RCC 7860 (cell line): ENCODE data around the gene SHTN1.

Source experiments
- DNase-seq: peaks from one replicate; pipeline ENCODE4 v3.0.0-alpha.2; 2015; ENCODE audit warnings: low spot score
- FAIRE-seq: peaks from 2 replicates; lab custom pipeline; 2012; peaks lifted over from hg19 to GRCh38; lab: Jason Lieb, UNC

Gene SHTN1

GRCh38 chr10:117005026-117005526, at the start of gene SHTN1:
Gene SHTN1, minus strand, starts transcription at chr10:117005187. Its CDS starts 108 bp downstream, at chr10:117005079.
- DNase-seq (peak; percentile 67), FAIRE-seq (no peak)

DNA sequence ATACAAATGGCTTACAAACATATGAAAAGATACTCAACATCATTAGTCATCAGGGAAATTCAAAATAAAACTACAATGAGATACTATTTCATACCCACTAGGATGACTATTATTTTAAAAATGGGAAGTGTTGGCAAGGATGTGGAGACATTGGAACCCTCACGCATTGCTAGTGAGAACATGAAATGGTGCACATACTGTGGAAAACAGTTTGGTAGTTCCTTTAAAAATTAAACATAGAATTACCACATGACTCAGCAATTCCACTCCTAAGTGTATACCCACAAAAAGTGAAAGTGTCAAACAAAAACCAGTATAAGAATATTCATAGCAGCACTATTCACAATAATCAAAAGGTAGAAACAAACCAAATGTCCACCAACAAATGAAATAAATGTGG, 48.5 kb upstream of the SHTN1 start:
- FAIRE-seq: no peak
- no peak for DNase-seq

- DNase-seq (no peak), FAIRE-seq (no peak)
Observed at GRCh38 chr10:117047947-117048346, 43.0 kb upstream of the SHTN1 start.

DNA sequence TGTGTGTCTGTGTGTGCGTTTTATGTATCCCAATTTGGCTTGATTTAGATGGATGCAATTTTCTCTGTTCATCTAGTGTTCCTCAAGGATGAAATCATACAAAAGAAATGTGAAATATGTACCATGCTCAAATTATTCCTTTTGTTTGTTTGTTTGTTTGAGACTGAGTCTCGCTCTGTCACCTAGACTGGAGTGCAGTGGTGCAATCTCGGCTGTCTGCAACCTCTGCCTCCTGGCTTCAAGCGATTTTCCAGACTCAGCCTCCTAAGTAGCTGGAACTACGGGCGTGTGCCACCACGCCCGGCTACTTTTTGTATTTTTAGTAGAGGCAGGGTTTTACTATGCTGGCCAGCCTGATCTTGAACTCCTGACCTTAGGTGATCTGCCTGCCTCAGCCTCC, 11.3 kb upstream of the SHTN1 start:
- DNase-seq (no peak), FAIRE-seq (no peak)

DNA sequence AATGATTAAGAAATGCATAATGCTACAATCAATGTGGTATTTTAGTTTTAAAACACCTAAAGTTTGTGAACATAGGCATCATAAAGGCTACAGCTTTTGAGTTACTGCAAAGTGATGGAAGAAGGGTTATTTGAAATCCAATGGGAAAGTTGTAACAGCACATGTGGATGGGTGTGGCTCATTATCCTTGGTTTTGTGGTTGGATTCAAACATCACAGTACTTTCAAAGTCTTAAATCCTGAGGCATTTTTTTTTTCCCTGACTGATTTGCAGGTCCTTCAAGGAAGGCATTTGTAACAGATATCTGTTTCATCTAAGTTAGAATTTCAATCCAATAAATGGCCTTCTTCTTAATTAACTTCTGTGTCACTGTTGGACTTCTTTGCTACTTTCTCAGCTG, 9.8 kb upstream of the SHTN1 start:
- FAIRE-seq: no peak
- no peak for DNase-seq

DNA sequence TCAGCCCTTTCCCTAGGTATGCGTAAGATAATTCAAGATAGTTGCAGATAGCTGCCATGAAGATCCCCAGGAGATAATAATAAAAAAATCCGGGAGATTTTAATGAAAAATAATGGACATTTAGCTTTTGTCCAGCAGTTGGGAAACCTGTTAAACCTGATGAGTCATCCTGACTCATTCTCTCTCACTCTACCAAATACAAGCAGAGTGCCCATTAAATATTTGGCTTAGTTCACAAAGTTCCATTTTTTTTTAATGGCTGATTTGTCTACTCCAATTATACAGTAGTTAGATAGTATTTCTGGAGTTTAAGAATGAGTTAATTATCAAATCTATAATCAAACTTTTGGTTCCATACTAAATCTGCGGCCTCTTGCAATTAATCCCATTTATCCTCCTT, 2.1 kb upstream of the SHTN1 start:
- FAIRE-seq: peak; percentile 95

GRCh38 chr10:117005527-117006055, 604 bp upstream of the SHTN1 start:
- FAIRE-seq (no peak), DNase-seq (peak; percentile 19)

More for the DNA sequence above, 2.1 kb upstream of the SHTN1 start:
- DNase-seq: peak; percentile 60

- no peak for FAIRE-seq
- DNase-seq: peak; percentile 50
Observed at GRCh38 chr10:117004227-117005025, 561 bp downstream of the SHTN1 start.

GRCh38 chr10:117003336-117003735, 1.7 kb downstream of the SHTN1 start:
- no peak for DNase-seq
- FAIRE-seq: no peak

DNA sequence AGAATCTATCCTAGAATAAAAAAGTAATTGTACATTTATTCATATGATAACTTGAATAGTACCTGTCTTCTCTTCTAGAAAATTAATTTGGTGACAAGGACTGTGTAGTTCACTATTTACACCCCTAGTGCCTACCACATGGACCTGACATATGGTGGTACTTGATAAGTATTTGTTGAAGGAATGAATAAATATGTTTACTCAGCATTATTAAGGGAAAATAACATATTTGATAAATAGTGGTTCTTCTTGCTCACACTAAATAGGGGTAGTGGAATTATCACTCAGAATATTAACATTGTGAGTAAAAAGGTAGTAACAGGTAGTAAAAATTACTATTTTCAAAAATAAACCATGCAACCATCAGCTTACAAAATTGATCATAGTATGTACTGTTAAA, 2.8 kb downstream of the SHTN1 start:
- FAIRE-seq (no peak), DNase-seq (no peak)

GRCh38 chr10:117001144-117001543, 3.8 kb downstream of the SHTN1 start:
- FAIRE-seq (no peak), DNase-seq (no peak)

- FAIRE-seq (no peak), DNase-seq (no peak)
Observed at GRCh38 chr10:117000580-117000979, 4.4 kb downstream of the SHTN1 start.

DNA sequence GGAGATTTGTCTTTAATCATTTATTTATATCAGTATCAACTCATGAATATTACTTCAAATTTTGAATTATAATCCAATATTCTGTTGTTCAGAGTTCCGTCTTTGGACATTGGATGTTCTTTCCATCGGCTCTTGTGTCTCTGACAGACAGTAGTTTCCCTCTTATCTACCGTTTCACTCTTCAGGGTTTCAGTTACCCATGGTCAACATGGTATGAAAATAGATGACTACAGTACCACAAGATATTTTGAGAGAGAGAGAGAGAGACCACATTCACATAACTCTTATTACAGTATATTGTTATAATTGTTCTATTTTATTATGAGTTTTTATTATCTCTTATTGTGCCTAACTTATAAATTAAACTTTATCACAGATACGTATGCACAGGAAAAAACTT, 6.8 kb downstream of the SHTN1 start:
- DNase-seq: no peak
- FAIRE-seq: no peak

GRCh38 chr10:116997015-116997414, 8.0 kb downstream of the SHTN1 start:
- DNase-seq (no peak), FAIRE-seq (no peak)

GRCh38 chr10:116995648-116996047, 9.3 kb downstream of the SHTN1 start:
- DNase-seq (no peak), FAIRE-seq (no peak)

DNA sequence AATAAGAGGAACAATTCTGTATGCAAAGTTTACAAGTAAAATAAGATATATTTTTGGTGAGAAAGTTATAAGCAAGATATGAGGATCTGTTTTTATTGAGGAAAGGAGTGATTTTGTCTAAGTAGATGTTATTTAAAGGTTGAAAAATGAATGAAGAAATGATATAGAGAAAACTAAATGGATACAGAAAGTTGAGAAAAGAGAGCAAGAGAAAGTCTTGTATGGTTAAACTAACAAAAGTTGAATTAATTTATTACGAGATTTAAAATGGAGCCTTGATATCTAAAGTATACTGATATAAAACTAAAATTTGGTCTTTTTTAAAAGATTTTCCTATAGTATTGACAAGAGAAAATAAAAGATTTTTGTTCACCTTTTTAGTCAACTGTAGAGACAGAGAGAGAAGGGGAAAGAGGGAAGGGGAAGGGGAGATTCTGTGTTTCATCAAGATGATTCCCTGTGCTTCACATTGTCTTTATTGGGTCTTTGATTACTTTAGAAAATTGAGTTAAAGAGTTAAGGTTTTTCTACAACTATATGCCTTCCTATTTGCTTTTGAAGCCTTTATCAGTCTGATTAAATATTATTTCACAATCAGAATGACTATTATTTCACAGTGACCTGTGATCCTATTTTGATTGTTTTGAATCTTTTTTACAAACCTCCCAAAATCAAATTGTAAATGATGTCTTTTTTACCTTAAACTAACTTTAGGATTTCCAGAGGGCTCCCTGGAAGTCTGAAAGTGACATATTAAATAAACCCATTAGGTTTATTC, 10.7 kb downstream of the SHTN1 start:
- peak; percentile 2 for FAIRE-seq
- no peak for DNase-seq

GRCh38 chr10:116993610-116994009, 11.4 kb downstream of the SHTN1 start:
- no peak for DNase-seq
- FAIRE-seq: peak; percentile 63

DNA sequence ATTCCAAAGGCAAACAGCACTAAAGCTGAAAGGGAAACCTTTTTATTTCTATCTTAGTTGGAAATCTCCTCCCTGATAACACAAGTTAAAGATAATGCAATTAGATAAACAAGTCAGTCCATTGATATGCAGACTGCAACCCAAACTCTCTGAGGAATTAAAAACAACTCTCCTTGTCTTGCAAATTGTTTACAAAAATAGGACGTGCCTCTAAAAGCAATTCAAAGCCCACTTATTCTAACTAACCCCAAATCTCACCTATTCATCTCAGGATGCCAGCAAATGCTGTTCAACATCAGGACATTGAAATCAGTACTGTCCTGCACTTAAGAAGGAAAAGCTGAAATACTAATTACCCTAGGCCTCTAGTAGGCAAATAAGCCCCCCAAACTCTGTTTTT, 12.8 kb downstream of the SHTN1 start:
- no peak for DNase-seq
- no peak for FAIRE-seq

GRCh38 chr10:116990276-116990800, 14.6 kb downstream of the SHTN1 start:
- FAIRE-seq (no peak), DNase-seq (no peak)

- FAIRE-seq (no peak), DNase-seq (no peak)
Observed at GRCh38 chr10:116989439-116989838, 15.5 kb downstream of the SHTN1 start.

DNA sequence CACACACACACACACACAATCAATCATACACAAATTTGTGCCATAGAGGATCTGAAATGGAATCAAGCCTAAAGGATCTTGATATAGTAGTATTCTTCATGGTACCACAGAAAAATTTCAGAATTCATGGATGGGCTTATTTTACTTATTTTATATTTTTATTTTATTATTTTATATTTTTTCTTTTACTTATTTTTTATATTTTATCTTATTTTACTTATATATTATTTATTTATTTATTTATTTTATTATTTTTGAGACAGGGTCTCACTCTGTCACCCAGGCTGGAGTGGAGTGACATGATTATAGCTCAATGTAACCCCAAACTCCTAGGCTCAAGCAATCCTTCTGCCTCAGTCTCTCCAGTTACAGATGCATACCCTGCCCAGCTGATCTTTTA, 16.7 kb downstream of the SHTN1 start:
- no peak for DNase-seq
- FAIRE-seq: peak; percentile 15
